ENCODE results near the gene MYEF2.

The MYEF2 gene

DNA sequence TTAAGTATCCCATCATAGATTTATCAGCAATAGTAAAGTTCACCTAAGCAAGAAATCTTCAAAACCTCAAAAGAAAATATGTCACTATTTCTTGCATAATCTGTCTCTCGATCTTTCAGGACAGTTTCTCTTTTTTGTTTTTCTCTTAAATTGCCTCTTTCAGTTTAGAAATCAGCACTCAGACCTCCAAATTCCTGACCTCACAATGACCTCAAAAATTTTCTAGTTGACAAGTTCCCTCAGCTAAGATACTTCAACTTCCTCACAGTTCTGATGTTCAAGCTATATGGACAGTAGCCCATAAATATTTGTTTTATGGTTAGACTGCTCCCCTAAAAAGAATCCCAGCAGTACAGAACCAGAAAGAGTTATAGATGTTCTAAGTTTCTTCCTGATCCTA lies 33.2 kb downstream of the MYEF2 start:
- DNase-seq (ENCODE audit: low read depth in 2 of 2) = no peak

- DNase-seq (ENCODE audit: low read depth in 2 of 2) = no peak
Measured at GRCh38 chr15:48143856-48144255, 34.2 kb downstream of the MYEF2 start.

DNA sequence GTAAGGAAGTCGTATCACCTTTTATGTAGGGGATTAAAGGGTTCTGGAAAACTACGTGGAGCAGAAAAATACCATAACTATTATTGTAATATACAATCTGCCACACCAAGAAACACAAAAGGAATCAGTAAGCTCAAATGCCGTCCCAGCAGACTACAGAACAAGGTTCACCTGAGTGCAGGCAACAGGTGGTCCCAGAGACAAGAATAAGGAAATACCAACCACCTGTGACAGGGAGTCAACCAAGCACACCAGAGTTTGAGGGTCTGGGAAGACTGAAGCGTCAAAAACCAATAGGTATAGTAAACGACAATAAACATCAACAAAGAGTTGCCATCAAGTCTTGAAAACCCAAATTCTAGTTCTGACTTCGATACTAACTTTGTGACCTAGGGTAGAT lies 45.2 kb downstream of the MYEF2 start:
- DNase-seq (ENCODE audit: low read depth in 2 of 2) = no peak

DNA sequence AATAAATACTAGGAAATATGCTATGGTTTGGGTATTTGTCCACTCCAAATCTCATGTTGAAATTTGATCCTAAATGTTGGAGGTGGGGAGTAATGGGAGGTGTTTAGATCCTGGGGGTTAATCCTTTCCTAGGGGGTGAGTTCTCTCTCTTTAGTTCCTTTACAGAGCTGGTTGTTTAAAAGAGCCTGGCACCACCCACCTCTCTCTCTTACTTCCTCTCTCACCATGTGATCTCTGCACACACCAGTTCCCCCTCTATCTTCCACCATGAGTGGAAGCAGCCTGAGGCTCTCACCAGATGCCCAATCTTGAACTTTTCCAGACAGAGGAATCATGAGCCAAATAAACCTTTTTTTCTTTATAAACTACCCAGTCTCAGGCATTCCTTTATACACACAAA lies 46.8 kb downstream of the MYEF2 start:
- DNase-seq (ENCODE audit: low read depth in 2 of 2) = no peak

- DNase-seq (ENCODE audit: low read depth in 2 of 2) = no peak
Measured at GRCh38 chr15:48126667-48127355, 51.3 kb downstream of the MYEF2 start.

- DNase-seq (ENCODE audit: low read depth in 2 of 2) = no peak
Measured at GRCh38 chr15:48121849-48122248, 56.2 kb downstream of the MYEF2 start.

GRCh38 chr15:48120745-48121144 lies 57.4 kb downstream of the MYEF2 start, which contains the start of gene SLC24A5:
Gene SLC24A5 (plus strand): TSS chr15:48120990. CDS start chr15:48121045, 55 bp downstream.
- no peak for DNase-seq (ENCODE audit: low read depth in 2 of 2)

DNA sequence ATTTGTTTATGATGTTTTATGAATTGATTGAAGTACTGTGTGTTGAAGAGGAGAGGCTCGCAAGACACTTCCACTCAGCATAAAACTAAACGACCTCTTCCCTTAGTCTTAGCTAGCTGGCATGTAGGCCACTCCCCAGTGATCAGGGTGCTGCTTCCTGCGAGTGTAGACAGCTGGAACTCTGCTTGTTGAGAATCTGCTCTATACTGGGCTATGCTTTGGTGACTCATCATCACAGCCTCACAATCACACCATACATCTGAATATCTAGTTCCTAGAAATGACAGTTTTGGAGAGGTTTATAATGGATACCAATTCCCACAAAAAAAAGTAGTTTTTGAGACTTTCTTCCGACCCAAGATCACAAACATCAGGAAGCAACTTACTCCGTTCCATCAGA lies 58.8 kb downstream of the MYEF2 start:
- DNase-seq (ENCODE audit: low read depth in 2 of 2) = no peak

DNA sequence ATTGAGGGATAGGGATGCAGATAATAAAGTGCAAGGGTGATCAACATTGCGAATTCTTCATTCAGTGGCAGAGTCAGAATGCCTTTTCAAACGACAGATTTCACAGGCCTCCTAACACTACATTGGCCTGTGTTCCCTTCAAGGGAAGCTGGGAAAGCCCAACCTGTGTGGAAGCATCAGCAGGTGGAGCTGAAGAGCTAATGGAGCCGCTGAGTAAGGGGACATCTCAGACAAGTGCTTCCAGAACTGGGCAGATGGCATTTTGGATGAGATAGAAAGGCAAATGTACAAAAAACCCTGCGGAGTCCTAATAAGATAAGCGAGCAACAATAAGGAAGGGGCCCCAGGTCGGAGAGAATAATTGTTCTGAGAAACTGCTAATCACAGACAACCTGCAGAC lies 65.9 kb downstream of the MYEF2 start:
- DNase-seq (ENCODE audit: low read depth in 2 of 2) = no peak

- no peak for DNase-seq (ENCODE audit: low read depth in 2 of 2)
Measured at GRCh38 chr15:48109856-48110531, 68.1 kb downstream of the MYEF2 start.

DNA sequence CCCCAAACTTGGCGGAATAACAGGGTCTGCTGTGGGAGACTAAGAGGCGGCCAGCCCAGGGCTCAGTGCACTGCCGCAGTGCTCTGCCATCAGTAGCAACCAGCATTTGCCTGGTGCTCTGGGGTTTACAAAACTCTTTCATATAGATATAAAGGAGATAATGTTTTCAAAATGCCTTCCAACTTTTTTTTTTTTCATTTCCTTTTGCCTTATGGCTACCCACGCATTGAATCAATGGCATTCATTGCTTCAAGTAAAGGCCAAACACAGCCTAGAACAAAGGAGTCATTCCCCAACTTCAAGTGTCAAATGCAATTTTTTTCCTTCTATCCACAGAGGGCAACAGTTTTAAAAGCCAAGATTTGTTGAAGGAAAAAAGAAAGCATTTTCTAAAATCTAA lies 68.9 kb downstream of the MYEF2 start:
- DNase-seq (ENCODE audit: low read depth in 2 of 2) = no peak

- no peak for DNase-seq (ENCODE audit: low read depth in 2 of 2)
Measured at GRCh38 chr15:48105936-48106335, 72.2 kb downstream of the MYEF2 start.

DNA sequence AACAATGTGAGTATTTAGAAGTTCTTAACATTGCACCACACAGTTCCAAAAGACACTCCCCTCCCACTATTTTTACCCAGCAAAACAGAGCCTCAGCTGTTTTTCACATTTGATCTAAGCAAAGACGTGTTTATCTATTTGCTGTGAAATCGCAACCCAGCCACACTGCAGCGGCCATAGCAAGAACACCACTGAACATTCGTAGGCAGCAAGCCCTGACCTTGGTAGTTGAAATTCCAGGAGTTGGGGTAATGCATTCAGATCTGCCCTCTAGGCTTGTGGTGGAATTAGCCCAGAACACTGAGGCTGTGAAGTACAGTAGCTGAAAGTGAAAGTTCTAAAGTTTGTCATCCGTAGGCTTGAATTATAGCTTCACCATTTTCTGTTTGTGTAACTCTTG lies 74.4 kb downstream of the MYEF2 start:
- DNase-seq (ENCODE audit: low read depth in 2 of 2) = no peak

GRCh38 chr15:48102167-48102566 lies 75.9 kb downstream of the MYEF2 start:
- DNase-seq (ENCODE audit: low read depth in 2 of 2) = no peak

- no peak for DNase-seq (ENCODE audit: low read depth in 2 of 2)
Measured at GRCh38 chr15:48101376-48101961, 76.6 kb downstream of the MYEF2 start.

DNA sequence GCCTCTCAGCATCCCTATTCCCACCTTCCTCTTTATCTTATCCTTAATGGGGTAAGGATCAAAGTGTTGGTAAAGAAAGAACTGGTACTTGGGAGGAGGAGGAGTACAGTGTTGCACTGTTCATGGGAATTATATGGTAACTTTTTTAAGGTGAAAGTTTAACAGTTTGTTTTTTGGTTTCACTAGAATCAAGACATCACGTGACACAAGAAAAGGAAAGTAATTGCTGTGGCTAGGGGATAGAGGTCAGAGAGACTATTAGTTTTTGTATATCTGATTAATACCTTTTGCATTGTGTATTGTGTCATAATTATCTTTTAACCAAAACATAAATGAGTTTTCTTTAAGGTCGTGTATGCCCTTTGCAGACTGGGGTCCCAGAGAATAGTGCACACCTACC lies 80.8 kb downstream of the MYEF2 start:
- no peak for DNase-seq (ENCODE audit: low read depth in 2 of 2)

DNA sequence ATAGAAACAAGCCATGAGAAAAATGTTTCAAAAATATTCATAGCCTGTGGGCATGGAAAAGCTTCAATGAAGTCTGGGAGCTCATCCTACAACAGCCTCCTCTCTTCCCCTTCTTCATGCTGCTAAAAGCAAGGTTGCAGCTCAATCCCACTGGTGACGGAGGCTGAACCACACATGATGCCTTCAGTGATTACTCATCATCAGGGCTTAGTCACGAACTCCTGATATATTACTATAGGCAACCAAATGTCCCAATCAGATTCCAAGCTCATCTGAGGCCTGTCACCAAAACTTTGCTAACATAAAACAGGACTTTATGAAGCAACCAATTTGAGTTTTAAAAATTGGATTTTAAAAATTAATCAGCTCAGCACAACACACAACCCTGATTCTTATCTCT lies 81.3 kb downstream of the MYEF2 start:
- no peak for DNase-seq (ENCODE audit: low read depth in 2 of 2)

- DNase-seq (ENCODE audit: low read depth in 2 of 2) = no peak
Measured at GRCh38 chr15:48096355-48096786, 81.7 kb downstream of the MYEF2 start.

DNA sequence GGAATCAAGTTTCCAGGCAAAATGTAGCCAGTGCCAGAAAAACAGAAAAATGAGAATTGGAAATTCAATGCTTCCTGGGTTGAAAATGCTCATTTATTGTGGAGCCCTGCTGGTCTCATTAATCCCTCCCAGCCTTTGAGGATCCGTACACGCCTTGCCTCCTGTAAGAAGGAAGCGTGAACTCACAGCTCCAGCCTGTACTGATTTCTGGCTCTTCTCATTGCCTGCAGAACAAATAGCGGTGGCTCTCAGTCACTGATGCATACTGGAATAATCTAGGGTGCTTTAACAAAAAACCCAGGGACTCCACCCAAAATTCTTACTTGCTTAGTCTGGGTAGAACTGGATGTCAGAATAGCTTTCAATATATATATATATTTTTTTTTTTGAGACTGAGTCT lies 86.6 kb downstream of the MYEF2 start:
- DNase-seq (ENCODE audit: low read depth in 2 of 2) = no peak

- DNase-seq (ENCODE audit: low read depth in 2 of 2) = no peak
Measured at GRCh38 chr15:48090666-48091065, 87.4 kb downstream of the MYEF2 start.

DNA sequence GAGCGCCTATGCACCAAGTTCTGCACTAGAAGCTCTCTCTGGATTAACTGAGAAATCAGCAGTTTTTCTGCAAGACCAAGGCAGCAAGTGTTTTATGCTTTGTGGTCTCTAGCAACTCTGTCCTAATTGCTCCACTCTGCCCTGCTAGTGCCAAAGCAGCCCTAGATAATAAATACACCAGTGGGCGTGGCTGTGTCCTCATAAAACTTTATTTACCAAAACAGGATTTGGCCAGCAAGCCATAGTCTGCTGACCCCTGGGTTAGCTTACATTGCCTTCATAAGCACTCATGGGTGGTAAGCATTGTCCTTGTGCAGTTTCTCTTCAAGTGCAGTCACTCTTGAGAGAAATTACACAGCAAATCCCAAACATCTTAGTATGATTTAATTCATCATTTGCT lies 88.0 kb downstream of the MYEF2 start:
- no peak for DNase-seq (ENCODE audit: low read depth in 2 of 2)

- no peak for DNase-seq (ENCODE audit: low read depth in 2 of 2)
Measured at GRCh38 chr15:48089702-48090101, 88.4 kb downstream of the MYEF2 start.

- DNase-seq (ENCODE audit: low read depth in 2 of 2) = no peak
Measured at GRCh38 chr15:48087844-48088243, 90.3 kb downstream of the MYEF2 start.
